Left colon (tissue), 2 donors: ENCODE data around the gene PEX16. TPM values are rescaled to one million over a fixed set of nuclear protein-coding genes. Genes with fewer than 3 reads are reported as not detected.

Experiments
- ATAC-seq: fragments of 200-7000 bp; cut with Tn5 transposase; one replicate; pipeline ENCODE4 v1.9.1; 2020; ENCODE audit warnings: mild to moderate bottlenecking, moderate library complexity
- DNase-seq, 2 donors: peaks; one replicate each; pipeline ENCODE4 v3.0.0-alpha.2; 2020
- intact Hi-C, 2 donors: fragments of 100-400 bp; cut with DNase I in 1 of 2; cut with micrococcal nuclease in 1 of 2; formaldehyde crosslinking; loops; one replicate each; pipeline versions ENCODE4 v1.11.2 to v1.14.0; 2022; cut with DNase I, micrococcal nuclease
- total RNA-seq, 2 donors: library from RNA; stranded (reverse); fragmentation: NEBNext Ultra II Directional; extraction: Animal tissue kit (Norgen Biotek cat#: 25700); gene quantifications; one replicate each; pipeline ENCODE4 v1.2.1, GENCODE V29; 2021
- donor health status: DM: no; HTN: no; CAD: no.
- donor health status: DM: yes; HTN: yes; CAD: no.

The PEX16 gene
- total RNA-seq, 2 donors from 2014 or later = 39.6 to 42.9 TPM

DNA sequence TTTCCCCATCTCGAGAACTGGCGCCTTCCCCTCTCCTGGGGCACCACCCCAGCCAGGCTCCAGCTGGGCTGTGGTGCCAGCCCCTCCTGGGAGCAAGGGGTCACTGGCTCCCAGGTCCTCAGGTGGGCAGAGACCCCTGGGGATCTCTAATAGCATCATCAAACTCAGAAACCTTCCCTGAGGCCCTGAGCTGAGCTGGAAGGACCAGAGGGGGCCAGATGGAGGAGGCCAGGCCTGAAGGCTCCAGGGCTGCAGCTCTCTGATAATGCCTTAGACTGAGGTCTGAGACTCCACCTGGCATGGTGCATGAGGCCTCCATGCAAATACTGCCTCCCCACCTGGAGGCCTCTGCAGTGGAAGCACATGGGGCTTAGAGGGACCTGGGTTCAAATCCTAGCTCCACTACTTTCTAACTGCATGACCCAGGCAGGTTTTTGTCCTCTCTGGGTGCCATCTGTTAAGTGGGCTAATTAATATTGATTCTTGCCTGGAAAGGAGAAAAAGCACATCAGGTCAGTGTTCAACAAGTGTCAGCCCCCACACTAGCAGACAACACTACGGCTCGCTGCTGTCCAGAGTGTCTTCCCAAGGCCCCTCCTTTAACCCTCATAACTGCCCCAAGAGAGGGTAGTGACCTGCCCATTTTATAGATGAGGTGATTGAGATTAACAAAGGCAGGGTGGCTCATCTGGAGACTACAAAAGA, 30.7 kb downstream of the PEX16 start:
- intact Hi-C loops = no loop called here
- DNase-seq = no peak
- ATAC-seq = no peak

DNA sequence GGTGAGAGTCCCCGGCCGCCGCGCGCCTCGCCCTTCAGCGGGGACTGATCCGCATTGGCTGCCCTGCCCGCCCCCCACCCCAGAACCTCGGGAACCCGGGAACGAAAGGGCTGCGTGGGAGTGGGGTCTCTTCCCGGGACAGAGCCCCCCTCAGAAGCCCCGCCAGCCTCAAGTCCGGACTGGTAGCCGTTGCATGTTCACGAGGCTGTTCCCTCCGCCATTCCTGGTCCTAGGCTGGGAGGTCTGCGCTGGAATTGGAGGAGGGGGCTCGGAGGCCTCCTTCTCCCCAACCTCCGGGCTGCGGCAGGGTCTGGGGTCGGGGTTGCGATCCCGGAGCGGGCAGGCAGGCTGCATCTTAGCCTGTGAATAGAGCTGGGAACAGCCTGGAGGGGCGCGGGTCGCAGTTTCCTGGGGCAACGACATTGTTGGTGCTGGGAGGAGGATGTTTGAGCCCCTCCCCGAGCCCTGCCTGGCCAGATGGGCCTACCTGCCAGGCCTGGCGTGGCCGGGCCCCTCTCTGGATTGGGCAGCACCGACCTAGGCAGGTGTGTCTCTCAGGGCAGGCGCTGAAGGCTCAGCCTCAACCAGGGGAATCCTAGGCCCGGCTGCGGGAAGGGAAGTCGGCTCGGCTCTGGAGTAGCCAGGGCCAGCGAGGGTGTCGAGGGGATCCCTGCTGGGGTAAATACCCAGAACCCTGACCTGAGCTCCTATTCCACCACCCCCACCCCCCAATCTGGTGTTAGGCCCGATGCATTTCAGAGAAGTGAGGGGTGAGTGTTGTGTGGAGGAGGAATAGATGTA, 31.6 kb downstream of the PEX16 start:
- intact Hi-C loops = no loop called here
- ATAC-seq = peak; percentile 2

DNA sequence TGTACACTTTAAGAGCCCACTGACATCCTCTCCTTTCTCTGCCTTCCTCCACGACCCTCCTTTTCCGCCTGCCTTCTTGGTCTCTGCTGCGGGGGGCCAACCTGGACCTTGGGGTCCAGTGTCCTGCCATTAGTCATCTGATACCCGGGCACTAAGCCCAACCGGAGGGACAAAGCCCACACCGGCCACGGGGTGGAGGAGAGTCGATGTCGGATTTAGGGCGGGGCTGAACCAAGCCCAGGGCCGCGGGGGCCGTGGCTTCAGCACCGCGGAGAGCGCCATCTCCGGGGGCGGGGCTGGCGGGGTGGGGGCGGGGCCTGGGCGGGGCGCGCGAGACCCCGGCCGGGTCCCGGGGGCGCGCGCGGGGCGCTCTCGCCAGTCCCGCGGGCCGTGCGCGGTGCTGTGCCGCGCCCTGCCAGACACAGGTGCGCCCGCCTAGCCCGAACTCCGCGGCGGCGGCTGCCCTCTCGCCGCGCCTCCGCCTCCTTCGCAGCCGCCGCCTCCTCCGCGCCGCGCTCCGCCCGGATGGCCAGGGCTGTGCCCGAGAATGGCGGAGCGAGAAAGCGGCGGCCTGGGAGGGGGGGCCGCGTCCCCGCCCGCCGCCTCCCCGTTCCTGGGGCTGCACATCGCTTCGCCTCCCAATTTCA, 32.3 kb downstream of the PEX16 start, which contains the start of gene MAPK8IP1:
Gene MAPK8IP1 (plus strand): TSS at position 378 of the 647 bp plus-strand sequence. CDS start 170 bp downstream, at position 548.
- intact Hi-C loops = no loop called here
- DNase-seq (peak in 1 of 2 donors; percentile 65), ATAC-seq (peak; percentile 87)

More for the DNA sequence above, 31.6 kb downstream of the PEX16 start:
- DNase-seq = no peak

DNA sequence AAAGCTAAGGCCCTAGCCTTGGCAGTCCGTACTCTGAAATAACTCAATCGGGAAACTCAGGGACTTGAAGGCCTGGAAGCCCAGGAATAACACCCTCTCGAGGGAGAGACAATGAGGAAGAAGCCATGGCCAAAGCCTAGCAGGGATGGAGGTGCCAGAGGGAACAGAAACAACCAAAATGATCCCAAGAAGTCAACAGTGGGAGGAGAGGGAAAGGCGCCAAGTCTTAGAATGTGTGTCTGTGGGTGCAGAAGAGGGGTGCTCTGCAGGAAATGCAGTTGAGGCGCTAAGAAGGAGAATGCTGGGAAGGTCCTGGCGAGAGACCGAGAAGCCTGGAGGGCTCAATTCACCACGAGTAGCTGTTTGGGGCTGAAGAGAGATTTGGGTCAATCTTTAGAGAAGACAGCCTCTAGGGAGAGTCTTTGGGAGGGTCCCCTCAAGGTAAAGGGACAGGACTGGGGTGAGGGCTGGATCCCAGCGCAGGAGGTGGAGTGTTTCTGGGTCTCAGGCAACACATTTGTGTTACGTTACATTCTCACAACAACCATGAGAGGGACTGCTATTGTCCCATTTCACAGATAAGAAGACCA, 33.0 kb downstream of the PEX16 start:
- intact Hi-C loops = no loop called here
- ATAC-seq = no peak
- no peak for DNase-seq

DNA sequence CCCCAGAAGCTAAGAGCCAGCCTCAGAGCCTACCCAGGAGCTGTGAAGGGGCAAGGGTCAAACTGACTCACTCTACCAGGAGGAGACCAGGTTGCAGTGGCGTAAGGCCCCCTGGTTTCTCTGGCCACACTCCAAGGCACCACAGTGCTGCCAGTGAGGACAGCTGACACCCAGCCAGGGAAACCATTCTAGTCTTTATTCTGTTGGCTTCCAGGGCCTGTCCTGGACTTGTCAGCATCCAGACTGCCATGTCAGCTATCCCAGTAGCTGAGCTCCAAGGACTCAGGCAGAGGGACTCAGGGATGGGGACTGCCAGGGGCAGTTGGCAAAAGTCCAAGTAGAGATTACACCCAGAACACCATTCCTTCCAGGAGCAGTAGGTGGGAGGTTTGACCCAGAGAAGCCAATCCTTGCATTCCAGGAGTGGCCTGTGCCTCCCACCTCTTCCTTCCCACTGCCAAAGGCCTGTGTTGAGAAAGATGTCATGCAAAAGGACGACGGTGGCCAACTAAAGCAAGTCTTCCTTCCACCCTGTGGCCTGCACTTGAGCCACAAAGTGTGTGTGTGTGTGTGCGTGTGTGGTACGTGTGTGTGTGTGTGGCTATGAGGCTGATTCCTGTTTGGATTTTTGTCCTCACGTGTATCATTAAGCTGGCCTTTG, 35.8 kb downstream of the PEX16 start:
- no peak for ATAC-seq
- intact Hi-C loops = no loop called here
- no peak for DNase-seq

DNA sequence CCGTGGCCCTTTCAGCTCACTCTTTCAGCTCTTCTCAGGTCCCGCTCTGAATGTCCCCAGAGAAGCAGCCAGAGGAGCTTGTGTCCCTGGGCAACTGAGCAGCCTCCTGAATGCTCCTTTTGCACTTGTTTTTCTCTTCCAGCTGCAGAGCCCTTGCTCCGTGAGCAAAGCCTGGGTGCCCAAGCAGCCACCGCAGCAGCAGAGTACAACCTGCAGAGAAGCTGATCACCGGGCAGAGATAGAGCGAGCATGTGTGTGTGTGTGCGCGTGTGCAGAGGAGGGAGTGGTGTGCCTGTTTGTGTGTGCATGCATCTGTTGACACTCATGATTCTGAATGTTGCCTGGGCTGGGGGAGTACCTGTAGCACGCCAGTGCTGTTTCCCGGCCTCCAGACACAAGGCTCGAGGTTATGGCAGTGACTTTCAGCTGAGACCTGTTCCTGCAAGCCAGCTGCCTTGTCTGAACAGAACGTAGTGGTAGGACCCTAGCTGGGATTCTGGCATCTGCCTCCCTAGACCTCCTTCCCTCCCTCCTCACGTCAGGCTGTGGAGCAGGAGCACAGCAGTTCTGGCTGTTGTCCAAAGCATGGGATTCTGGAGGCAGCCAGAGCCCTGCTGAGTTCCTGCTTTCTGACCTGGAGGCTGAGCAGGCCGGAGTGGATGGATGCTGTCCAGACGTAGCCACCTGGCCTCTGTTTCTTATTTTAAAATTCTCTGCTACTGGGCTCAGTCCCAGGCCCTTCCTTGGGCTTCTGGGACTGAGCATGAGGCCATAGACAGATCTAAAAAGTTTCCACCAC, 36.7 kb downstream of the PEX16 start:
- ATAC-seq = no peak
- intact Hi-C loops = no loop called here
- no peak for DNase-seq

DNA sequence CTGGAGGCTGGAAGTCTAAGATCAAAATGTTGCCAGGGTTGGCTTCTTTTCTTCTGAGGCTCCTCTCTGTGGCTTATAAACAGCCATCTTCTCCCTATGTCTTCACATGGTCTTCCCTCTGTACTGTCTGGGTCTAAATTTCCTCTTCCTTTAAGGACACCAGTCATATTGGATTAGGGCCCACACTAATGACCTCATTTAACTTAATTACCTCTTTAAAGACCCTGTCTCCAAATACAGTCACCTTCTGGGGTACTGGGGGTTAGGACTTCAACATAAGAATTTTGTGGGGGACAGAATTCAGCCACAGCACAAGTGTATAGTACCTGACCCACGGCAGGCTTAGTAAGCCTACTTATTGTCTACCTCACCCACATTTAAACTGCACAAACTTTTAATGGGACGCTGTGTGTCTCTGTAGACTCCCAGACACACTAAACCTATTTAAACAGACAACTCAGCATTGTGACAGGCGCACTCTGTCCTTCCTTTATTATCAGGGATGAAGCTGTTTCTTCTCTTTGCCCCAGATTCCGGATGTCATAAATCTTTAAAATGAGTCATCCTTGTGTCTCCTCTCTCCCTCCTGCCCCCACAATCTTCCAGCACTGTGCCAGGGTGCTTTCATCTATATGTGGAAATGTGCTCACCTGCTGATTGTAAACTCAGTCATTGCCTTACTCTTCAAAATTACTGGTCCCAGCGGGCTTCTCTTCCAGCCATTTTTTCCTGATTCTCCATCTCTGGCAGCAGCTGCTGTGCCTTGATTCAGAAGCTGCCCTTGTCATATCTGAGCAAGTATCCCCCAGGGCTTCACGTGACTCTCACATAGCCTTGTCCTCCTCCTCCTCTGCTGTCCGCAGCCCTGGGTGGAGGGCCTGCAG, 37.6 kb downstream of the PEX16 start:
- intact Hi-C loops = no loop called here

DNA sequence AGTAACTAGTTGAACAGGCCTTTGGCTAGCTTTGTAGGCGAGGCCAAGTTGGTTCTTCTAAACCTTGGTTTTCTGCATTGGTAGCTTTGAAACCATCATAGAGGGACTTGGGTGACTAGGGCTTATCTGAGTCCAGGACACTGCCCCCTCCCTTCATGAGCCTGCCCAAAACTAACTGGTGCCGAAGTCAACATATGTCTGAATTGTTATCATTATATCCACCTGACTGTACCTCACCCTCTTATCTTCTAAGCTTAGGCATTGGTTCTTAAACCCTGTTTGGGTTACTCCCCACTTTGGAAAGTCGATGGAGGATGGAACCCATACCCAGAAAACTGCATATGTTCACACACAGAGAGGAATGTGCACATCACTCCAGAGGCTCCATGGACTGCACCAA, 39.8 kb downstream of the PEX16 start:
- ATAC-seq (no peak), DNase-seq (no peak)
- intact Hi-C loops = no loop called here

More for the DNA sequence above, 37.6 kb downstream of the PEX16 start:
- DNase-seq (no peak), ATAC-seq (no peak)

DNA sequence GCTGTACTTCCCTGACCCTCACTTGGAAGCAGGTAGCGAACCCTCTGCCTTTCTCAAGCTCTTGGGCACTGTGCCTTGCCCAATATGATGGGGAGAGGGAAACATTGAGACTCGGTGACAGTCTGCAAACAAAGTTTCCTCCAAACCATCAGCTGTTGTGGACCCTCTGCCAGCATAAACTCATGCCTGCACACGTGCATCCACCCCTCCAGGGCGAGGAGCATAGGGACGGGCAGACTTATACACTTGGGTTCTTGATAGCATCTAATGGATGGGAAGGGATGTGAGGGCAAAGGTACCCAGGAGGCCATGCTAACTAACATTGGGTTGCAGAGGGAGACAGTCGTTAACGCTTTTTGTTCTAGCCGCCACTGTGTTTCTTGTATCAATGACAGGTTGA, 40.5 kb downstream of the PEX16 start:
- intact Hi-C loops = no loop called here
- ATAC-seq (no peak), DNase-seq (no peak)

DNA sequence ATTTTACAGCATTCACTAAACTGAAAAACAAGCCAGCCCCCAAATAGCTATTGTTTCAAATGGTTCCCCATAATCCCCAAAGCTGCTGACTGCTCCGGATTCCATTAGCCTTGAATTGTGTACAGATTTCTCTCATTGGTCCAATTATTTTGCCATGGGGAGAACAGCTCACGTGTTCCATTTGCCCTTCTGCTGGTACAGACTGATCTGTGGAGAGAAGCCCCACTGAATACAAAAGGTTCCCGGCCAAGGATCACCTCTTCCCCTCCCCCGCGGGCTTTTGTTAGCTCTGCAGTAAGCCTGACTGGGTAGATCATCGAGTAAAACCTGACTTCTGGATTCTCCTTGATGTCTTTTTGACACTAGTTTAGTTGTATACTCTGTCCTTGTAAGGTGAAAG, 41.3 kb downstream of the PEX16 start:
- ATAC-seq (no peak), DNase-seq (no peak)
- intact Hi-C loops = no loop called here

DNA sequence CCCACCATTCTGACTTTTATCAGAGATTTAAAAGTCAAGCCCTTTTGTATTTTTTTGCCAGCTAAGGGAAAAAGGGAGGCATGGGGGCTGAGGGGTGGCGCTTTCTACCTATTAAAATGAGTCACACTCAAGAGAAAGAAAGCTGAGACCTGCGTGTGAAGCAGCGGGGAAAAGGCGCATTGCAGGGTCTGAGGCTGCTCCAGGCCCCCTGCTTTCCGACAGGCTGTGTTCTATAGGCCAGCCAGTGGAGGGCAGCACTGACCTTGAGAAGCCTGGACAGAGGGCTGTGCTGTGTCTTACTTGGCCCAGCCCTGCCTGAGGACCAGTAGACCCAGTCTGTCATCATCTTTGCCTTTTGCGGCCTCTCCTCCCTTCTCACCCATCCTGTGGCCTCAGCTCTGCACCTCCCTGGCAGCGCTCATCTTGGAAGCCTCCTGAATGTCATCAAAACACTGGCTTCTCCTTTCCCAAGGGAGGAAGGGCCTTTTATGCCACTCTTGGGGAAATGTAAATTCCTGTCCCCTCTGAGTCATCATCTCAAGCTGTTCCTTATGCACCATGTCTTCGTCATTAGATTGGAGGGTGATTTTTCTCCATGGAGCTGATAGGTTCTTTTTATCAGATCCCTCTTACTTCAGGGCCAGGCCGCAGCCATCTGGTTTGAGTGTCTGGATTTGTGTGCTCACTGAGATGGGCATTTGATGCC, 44.9 kb downstream of the PEX16 start:
- intact Hi-C loops = no loop called here
- DNase-seq = peak in 1 of 2 donors; percentile 27

DNA sequence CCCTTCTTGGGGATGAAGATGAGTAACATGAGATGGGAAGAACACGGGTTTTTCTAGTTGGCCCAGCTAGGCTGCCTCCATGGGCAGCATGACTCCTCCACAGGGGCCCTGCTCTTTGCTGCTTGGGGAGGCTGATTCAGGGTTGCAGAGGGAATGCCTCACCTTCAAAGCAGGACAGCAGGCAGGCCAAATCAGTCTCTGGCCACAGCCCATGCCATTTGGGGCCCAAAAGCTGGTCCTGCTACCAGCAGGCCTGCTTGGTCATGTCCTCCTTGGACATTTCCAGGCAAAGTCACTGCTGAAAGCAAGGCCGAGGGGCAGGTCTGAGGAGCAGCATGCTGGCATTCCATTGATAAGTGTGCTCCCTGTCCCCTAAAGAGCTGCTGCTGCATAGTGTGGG, 46.0 kb downstream of the PEX16 start:
- intact Hi-C loops = no loop called here
- ATAC-seq (no peak), DNase-seq (no peak)

More for the DNA sequence above, 44.9 kb downstream of the PEX16 start:
- peak; percentile 81 for ATAC-seq

DNA sequence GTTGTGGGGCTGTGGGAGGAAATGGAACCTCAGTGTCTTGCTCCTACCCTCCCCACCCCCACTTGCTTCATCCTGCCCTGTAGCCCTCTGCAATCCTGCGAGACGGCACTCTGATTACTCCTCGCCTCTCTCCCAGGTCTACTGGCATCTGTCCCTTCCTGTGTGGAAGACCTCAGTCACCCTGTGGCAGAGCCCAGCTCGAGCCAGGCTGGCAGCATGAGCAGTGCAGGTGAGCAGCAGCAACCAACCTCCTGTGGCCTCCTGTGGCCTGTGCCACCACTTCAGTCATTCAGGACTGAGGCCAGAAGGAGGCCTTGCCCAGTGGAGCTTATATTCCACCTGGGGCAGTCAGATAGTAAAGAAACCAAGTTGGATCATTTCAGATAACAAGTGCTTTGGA, 47.0 kb downstream of the PEX16 start:
- DNase-seq = no peak
- intact Hi-C loops = no loop called here
- ATAC-seq = no peak

DNA sequence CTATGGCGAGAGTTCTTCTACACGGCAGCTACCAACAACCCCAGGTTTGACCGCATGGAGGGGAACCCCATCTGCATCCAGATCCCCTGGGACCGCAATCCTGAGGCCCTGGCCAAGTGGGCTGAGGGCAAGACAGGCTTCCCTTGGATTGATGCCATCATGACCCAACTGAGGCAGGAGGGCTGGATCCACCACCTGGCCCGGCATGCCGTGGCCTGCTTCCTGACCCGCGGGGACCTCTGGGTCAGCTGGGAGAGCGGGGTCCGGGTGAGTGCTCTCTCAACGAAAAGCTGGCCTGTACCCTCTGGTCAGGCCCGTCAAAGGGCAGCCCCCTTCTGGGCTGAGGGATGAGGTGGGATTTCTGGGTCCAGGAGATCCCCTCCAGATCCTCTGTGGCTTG, 48.1 kb downstream of the PEX16 start:
- intact Hi-C loops = no loop called here
- ATAC-seq (no peak), DNase-seq (no peak)

DNA sequence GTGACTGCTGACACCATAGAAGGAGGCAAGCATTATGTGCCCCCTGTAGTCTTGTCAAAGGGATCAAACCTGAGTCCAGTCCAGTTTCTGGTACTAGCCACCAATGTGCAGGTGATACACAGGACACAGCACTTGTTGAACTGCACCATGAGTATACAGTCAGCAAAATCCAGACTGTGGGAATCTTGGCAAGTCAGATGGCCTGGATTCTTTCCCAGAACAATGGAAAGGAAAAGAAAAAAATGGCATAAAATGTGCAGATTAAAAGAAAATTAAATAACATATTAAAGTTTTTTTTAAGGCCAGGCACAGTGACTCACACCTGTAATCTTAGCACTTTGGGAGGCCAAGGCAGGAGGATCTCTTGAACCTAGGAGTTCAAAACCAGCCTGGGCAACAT, 53.6 kb downstream of the PEX16 start:
- intact Hi-C loops = no loop called here
- ATAC-seq (no peak), DNase-seq (no peak)

DNA sequence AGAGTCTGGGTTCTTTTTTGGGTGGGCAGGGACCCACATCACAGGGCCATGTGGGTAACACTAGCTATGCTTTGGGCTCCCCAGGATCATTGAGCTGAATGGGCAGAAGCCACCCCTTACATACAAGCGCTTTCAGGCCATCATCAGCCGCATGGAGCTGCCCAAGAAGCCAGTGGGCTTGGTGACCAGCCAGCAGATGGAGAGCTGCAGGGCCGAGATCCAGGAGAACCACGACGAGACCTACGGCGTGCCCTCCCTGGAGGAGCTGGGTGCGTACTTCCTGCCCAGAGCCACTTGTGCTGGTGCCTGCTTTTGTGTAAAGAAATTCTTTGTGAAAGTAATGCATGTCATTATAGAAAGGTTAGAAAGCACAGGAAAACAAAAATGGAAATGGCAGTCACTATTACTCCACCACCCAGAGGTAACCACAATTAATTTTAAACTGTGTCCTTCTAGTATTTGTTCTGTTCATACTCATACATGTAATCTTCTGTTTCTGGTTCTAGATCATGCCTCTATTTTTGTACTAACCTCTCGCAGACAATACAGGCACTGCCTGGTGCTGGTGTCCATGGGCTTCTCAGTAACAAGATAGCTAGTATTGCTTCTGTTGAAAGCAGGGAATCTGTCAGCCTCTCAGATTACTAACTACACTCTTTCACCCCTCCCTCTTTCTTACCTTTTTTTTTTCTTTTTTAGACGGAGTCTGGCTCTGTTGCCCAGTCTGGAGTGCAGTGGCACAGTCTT, 56.7 kb downstream of the PEX16 start:
- intact Hi-C loops = no loop called here
- ATAC-seq (no peak), DNase-seq (no peak)
